K562 (cell line): ENCODE results near the gene MVD. TPM values are rescaled to one million over a fixed set of nuclear protein-coding genes. Genes with fewer than 3 reads are reported as not detected.

ENCODE experiments used
- ELF4 ChIP-seq: fragments of 450-650 bp; formaldehyde crosslinking; IDR thresholded peaks from 2 replicates; pipeline ENCODE4 v1.4.0; 2022; ENCODE audit warnings: missing genetic modification characterization
- ETS2 ChIP-seq: IDR thresholded peaks from 2 replicates; pipeline ENCODE4 v1.6.1; 2016; ENCODE audit warnings: borderline replicate concordance, missing genetic modification characterization, mild to moderate bottlenecking, moderate library complexity, missing compliant biosample characterization; ENCODE audit not compliant: poor library complexity, severe bottlenecking
- ETV5 ChIP-seq: sonication (generic); formaldehyde crosslinking; IDR thresholded peaks from 2 replicates; pipeline ENCODE4 v1.4.0; 2020; ENCODE audit warnings: low read depth, mild to moderate bottlenecking, missing genetic modification reagents
- FOSL1 ChIP-seq: fragments of 200-800 bp; sonication (Bioruptor generic); conservative IDR thresholded peaks from 2 replicates; pipeline ENCODE4 v1.6.1; 2016; ENCODE audit warnings: missing genetic modification characterization, missing compliant biosample characterization
- GATA2 ChIP-seq: sonication (generic); formaldehyde crosslinking; IDR thresholded peaks from 2 replicates; pipeline ENCODE4 v1.4.0; 2020; ENCODE audit warnings: mild to moderate bottlenecking, missing genetic modification reagents
- L3MBTL2 ChIP-seq: fragments of 450-650 bp; IDR thresholded peaks from 2 replicates; pipeline ENCODE4 v1.6.1; 2016; ENCODE audit warnings: mild to moderate bottlenecking, moderate library complexity
- MEF2D ChIP-seq: conservative IDR thresholded peaks from 2 replicates; pipeline ENCODE4 v1.6.1; 2016; ENCODE audit warnings: low read depth, missing genetic modification characterization, missing compliant biosample characterization
- NEUROD1 ChIP-seq: fragments of 150-350 bp; IDR thresholded peaks from 2 replicates; pipeline ENCODE4 v1.6.1; 2014; ENCODE audit warnings: borderline replicate concordance, low read length, low read depth; ENCODE audit not compliant: partially characterized antibody
- POLR2B ChIP-seq: fragments of 450-650 bp; IDR thresholded peaks from 2 replicates; pipeline ENCODE4 v1.6.1; 2018; ENCODE audit warnings: low read depth; ENCODE audit not compliant: partially characterized antibody
- RBBP5 ChIP-seq: fragments of 200-600 bp; sonication (generic); IDR thresholded peaks from 2 replicates; pipeline ENCODE4 v1.6.1; 2012; ENCODE audit warnings: borderline replicate concordance, mild to moderate bottlenecking, low read length, control low read depth, inconsistent platforms; ENCODE audit not compliant: insufficient read depth, poor library complexity, severe bottlenecking
- RBM34 ChIP-seq: fragments of 200-400 bp; formaldehyde crosslinking; IDR thresholded peaks from 2 replicates; pipeline ENCODE4 v1.6.1; 2018; ENCODE audit warnings: low read length, borderline replicate concordance; ENCODE audit not compliant: insufficient read depth
- TEAD2 ChIP-seq: fragments of 450-650 bp; IDR thresholded peaks from 2 replicates; pipeline ENCODE4 v1.6.1; 2016; ENCODE audit warnings: missing genetic modification characterization, control low read depth, missing compliant biosample characterization
- ZBTB17 ChIP-seq: fragments of 450-650 bp; formaldehyde crosslinking; IDR thresholded peaks from 2 replicates; pipeline ENCODE4 v1.4.0; 2020; ENCODE audit warnings: mild to moderate bottlenecking
- ZC3H8 ChIP-seq: fragments of 450-650 bp; IDR thresholded peaks from 2 replicates; pipeline ENCODE4 v1.6.1; 2017
- ZFP1 ChIP-seq: fragments of 450-650 bp; formaldehyde crosslinking; IDR thresholded peaks from 2 replicates; pipeline ENCODE4 v1.4.0; 2020; ENCODE audit warnings: mild to moderate bottlenecking, mixed read lengths
- polyA plus RNA-seq, 8 experiments: library from polyadenylated mRNA; depleted of rRNA in 4 of 8; stranded (reverse) in 5 of 8; unstranded in 3 of 8; fragments of >200 nt; fragmentation: Nextera tagmentation in 2 of 8; fragmentation: Illumina TruSeq in 1 of 8; extraction: Ambion mirVana in 2 of 8; extraction: Trizol in 1 of 8; gene quantifications; 2 replicates each; pipeline versions ENCODE4 v1.2.1 to v1.2.3, GENCODE V29; 2011 to 2014; ENCODE audit warnings: inconsistent platforms in 1 of 8, missing spikeins in 1 of 8
- total RNA-seq, 7 experiments: library from RNA; depleted of rRNA in 6 of 7; stranded (reverse); fragments of >200 nt in 6 of 7; fragmentation: Illumina TruSeq in 2 of 7; extraction: Trizol in 2 of 7; gene quantifications; 2 replicates each; pipeline versions ENCODE4 v1.2.1 to v1.2.3, GENCODE V29; 2011 to 2021; ENCODE audit warnings: low replicate concordance in 1 of 7
- TF ChIP-seq, protein P1 (sequence below): sonication (generic); formaldehyde crosslinking; IDR thresholded peaks from 2 replicates; pipeline ENCODE4 v1.8.0; 2022; ENCODE audit warnings: mild to moderate bottlenecking, missing genetic modification reagents, borderline replicate concordance
- TF ChIP-seq, protein P2 (sequence below): sonication (generic); formaldehyde crosslinking; IDR thresholded peaks from 2 replicates; pipeline ENCODE4 v1.9.0; 2022; ENCODE audit warnings: mild to moderate bottlenecking, missing genetic modification reagents
- TF ChIP-seq, protein P3 (sequence below), 2 experiments: fragments of 150-350 bp in 1 of 2; IDR thresholded peaks; 2 replicates each; pipeline ENCODE4 v1.6.1; 2012 to 2016; ENCODE audit warnings: low read depth in 2 of 2, low read length in 2 of 2, mild to moderate bottlenecking in 1 of 2, moderate library complexity in 1 of 2
- TF ChIP-seq, protein P4 (sequence below): fragments of 250-450 bp; sonication (Bioruptor Pico); IDR thresholded peaks from 2 replicates; pipeline ENCODE4 v1.8.0; 2022; ENCODE audit warnings: moderate library complexity, mild to moderate bottlenecking, inconsistent platforms
- TF ChIP-seq, protein P5 (sequence below): sonication (generic); IDR thresholded peaks from 2 replicates; pipeline ENCODE4 v1.6.1; 2016

The MVD gene
- total and polyA plus RNA-seq, 9 of the 15 experiments (the other 6 are each of a cell fraction or from before 2014, with no cell fraction given), result 12.2 to 141 (median 45.3) TPM

DNA sequence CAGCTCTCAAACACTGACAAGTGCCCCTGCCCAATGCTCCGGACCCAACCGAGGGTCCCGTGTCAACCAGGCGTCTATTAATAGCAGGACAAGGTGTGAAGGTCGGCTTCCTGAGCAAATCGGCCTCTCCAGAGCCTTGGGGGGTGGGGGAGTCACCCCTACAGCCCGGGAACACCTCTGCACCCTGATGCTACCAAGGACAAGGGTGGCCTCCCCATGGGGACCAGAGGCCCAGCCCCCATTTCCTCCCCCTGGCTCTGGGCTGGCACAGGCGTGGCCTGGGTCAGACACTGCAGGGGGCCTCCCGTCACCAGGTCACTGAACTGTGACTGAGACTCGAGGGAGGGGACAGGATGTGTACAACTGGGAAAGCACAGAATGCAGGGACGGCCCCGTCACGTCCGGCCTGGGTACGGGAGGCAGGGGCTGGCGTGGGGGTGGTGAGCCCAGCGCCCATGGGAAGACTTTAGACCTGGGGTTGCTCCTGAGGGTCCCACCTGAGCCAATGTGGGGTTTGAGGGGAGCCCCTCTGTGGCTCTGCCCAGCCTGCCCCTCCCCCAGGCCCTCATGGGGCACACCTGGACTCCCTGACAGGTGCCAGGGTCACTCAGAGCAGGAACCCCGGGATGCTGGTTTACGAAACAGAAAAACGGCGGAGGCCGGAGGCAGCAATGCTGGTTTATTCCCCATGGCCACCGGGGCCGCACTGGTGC lies 11.5 kb downstream of the MVD start (continued):
- TF ChIP-seq RBBP5, result peak; percentile 49
- TF ChIP-seq ZFP1 (CRISPR knock-in tag), result peak; percentile 20; the same call in 1 of the 2 replicates
- TF ChIP-seq RBM34, result no peak
- TF ChIP-seq GATA2, result no peak
- TF ChIP-seq, protein P1, sequence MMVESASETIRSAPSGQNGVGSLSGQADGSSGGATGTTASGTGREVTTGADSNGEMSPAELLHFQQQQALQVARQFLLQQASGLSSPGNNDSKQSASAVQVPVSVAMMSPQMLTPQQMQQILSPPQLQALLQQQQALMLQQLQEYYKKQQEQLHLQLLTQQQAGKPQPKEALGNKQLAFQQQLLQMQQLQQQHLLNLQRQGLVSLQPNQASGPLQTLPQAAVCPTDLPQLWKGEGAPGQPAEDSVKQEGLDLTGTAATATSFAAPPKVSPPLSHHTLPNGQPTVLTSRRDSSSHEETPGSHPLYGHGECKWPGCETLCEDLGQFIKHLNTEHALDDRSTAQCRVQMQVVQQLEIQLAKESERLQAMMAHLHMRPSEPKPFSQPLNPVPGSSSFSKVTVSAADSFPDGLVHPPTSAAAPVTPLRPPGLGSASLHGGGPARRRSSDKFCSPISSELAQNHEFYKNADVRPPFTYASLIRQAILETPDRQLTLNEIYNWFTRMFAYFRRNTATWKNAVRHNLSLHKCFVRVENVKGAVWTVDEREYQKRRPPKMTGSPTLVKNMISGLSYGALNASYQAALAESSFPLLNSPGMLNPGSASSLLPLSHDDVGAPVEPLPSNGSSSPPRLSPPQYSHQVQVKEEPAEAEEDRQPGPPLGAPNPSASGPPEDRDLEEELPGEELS, result peak; percentile 60; the same call in 1 of the 2 replicates
- TF ChIP-seq ZC3H8, result 0 out of 2 replicates have a peak, but pooled peaks have one; percentile 23
- peak; percentile 46 for TF ChIP-seq POLR2B
- TF ChIP-seq ZBTB17 (CRISPR knock-in tag), result 0 out of 2 replicates have a peak, but pooled peaks have one; percentile 35
- no peak for TF ChIP-seq ETS2 (tag)
- TF ChIP-seq, protein P2, sequence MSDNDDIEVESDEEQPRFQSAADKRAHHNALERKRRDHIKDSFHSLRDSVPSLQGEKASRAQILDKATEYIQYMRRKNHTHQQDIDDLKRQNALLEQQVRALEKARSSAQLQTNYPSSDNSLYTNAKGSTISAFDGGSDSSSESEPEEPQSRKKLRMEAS (CRISPR knock-in tag), result peak; percentile 56
- no peak for TF ChIP-seq MEF2D (tag)
- peak; percentile 12 for TF ChIP-seq NEUROD1
- TF ChIP-seq FOSL1 (tag), result 0 out of 2 replicates have a peak, but pooled peaks have one; percentile 15
- TF ChIP-seq, protein P3, sequence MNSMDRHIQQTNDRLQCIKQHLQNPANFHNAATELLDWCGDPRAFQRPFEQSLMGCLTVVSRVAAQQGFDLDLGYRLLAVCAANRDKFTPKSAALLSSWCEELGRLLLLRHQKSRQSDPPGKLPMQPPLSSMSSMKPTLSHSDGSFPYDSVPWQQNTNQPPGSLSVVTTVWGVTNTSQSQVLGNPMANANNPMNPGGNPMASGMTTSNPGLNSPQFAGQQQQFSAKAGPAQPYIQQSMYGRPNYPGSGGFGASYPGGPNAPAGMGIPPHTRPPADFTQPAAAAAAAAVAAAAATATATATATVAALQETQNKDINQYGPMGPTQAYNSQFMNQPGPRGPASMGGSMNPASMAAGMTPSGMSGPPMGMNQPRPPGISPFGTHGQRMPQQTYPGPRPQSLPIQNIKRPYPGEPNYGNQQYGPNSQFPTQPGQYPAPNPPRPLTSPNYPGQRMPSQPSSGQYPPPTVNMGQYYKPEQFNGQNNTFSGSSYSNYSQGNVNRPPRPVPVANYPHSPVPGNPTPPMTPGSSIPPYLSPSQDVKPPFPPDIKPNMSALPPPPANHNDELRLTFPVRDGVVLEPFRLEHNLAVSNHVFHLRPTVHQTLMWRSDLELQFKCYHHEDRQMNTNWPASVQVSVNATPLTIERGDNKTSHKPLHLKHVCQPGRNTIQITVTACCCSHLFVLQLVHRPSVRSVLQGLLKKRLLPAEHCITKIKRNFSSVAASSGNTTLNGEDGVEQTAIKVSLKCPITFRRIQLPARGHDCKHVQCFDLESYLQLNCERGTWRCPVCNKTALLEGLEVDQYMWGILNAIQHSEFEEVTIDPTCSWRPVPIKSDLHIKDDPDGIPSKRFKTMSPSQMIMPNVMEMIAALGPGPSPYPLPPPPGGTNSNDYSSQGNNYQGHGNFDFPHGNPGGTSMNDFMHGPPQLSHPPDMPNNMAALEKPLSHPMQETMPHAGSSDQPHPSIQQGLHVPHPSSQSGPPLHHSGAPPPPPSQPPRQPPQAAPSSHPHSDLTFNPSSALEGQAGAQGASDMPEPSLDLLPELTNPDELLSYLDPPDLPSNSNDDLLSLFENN (IDR thresholded peaks at IDR 0.05; ENCODE audit: low read depth in 2 of 2, low read length in 2 of 2), result no peak
- no peak for TF ChIP-seq TEAD2 (tag)
- TF ChIP-seq, protein P4, sequence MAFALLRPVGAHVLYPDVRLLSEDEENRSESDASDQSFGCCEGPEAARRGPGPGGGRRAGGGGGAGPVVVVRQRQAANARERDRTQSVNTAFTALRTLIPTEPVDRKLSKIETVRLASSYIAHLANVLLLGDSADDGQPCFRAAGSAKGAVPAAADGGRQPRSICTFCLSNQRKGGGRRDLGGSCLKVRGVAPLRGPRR (CRISPR knock-in tag), result 0 out of 2 replicates have a peak, but pooled peaks have one; percentile 66
- 0 out of 2 replicates have a peak, but pooled peaks have one; percentile 21 for TF ChIP-seq ELF4
- TF ChIP-seq, protein P5, sequence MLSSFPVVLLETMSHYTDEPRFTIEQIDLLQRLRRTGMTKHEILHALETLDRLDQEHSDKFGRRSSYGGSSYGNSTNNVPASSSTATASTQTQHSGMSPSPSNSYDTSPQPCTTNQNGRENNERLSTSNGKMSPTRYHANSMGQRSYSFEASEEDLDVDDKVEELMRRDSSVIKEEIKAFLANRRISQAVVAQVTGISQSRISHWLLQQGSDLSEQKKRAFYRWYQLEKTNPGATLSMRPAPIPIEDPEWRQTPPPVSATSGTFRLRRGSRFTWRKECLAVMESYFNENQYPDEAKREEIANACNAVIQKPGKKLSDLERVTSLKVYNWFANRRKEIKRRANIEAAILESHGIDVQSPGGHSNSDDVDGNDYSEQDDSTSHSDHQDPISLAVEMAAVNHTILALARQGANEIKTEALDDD, result peak; percentile 14; the same call in 1 of the 2 replicates
- TF ChIP-seq ETV5, result peak; percentile 81
- TF ChIP-seq L3MBTL2, result peak; percentile 49; the same call in 1 of the 2 replicates
